Fibroblast of the conjunctiva (primary cell): ENCODE results near the gene AP1B1.
"Not testable (repeated sequence)": the region's sequence is repeated elsewhere in the genome, so short reads cannot be mapped to it uniquely, and the experiment has no call there.

Experiments
- DNase-seq: peaks from one replicate; pipeline ENCODE4 v3.0.0-alpha.2; 2010; ENCODE audit warnings: low read depth

Gene AP1B1

GRCh38 chr22:29386708-29387107 lies 1.7 kb downstream of the AP1B1 start:
- no peak for DNase-seq

GRCh38 chr22:29385748-29386147 lies 2.6 kb downstream of the AP1B1 start:
- no peak for DNase-seq

GRCh38 chr22:29385151-29385704 lies 3.1 kb downstream of the AP1B1 start:
- no peak for DNase-seq

GRCh38 chr22:29383740-29384139 lies 4.6 kb downstream of the AP1B1 start:
- DNase-seq: no peak

GRCh38 chr22:29382580-29383302 lies 5.6 kb downstream of the AP1B1 start:
- no peak for DNase-seq

- DNase-seq: no peak
Observed at GRCh38 chr22:29380856-29381255, 7.5 kb downstream of the AP1B1 start.

- no peak for DNase-seq
Observed at GRCh38 chr22:29380032-29380781, 8.2 kb downstream of the AP1B1 start.

GRCh38 chr22:29379258-29379657 lies 9.1 kb downstream of the AP1B1 start:
- no peak for DNase-seq

- DNase-seq: no peak
Observed at GRCh38 chr22:29377979-29378378, 10.4 kb downstream of the AP1B1 start.

GRCh38 chr22:29376705-29377104 lies 11.7 kb downstream of the AP1B1 start:
- DNase-seq: not testable (repeated sequence)

GRCh38 chr22:29375398-29376076 lies 12.8 kb downstream of the AP1B1 start:
- no peak for DNase-seq

GRCh38 chr22:29374806-29375205 lies 13.6 kb downstream of the AP1B1 start:
- DNase-seq: not testable (repeated sequence)

- no peak for DNase-seq
Observed at GRCh38 chr22:29374401-29374800, 14.0 kb downstream of the AP1B1 start.

GRCh38 chr22:29370537-29370936 lies 17.8 kb downstream of the AP1B1 start:
- no peak for DNase-seq

GRCh38 chr22:29369460-29369859 lies 18.9 kb downstream of the AP1B1 start:
- DNase-seq: peak; percentile 33

- DNase-seq: peak; percentile 41
Observed at GRCh38 chr22:29359469-29359868, 28.9 kb downstream of the AP1B1 start.

GRCh38 chr22:29357193-29357890 lies 31.0 kb downstream of the AP1B1 start:
- DNase-seq: not testable (repeated sequence)

- DNase-seq: no peak
Observed at GRCh38 chr22:29353860-29354259, 34.5 kb downstream of the AP1B1 start.

GRCh38 chr22:29353286-29353685 lies 35.1 kb downstream of the AP1B1 start:
- no peak for DNase-seq

- DNase-seq: no peak
Observed at GRCh38 chr22:29352778-29353177, 35.6 kb downstream of the AP1B1 start.

- DNase-seq: no peak
Observed at GRCh38 chr22:29351891-29352290, 36.5 kb downstream of the AP1B1 start.

- no peak for DNase-seq
Observed at GRCh38 chr22:29351042-29351441, 37.3 kb downstream of the AP1B1 start.
